Neural cell (in vitro differentiated cells): ENCODE data around the gene IL23A.

ENCODE experiments used
- CTCF ChIP-seq: fragments of 450-650 bp; IDR thresholded peaks from 2 replicates; pipeline ENCODE4 v1.5.1; 2014; ENCODE audit warnings: antibody characterized with exemption, mild to moderate bottlenecking, moderate library complexity; ENCODE audit not compliant: poor library complexity, severe bottlenecking
- EZH2 ChIP-seq: fragments of 200-600, 300-800 bp; shearing (Covaris generic), sonication (generic); IDR thresholded peaks from 2 replicates; pipeline ENCODE4 v1.6.1; 2014; ENCODE audit warnings: antibody characterized with exemption, low read length, borderline replicate concordance, mild to moderate bottlenecking; ENCODE audit not compliant: insufficient read depth, poor library complexity, severe bottlenecking
- POLR2AphosphoS5 ChIP-seq: IDR thresholded peaks from 2 replicates; pipeline ENCODE4 v1.6.1; 2012

- TF ChIP-seq CTCF, result no peak
- TF ChIP-seq EZH2, result no peak
- TF ChIP-seq POLR2AphosphoS5, result no peak
Observed at GRCh38 chr12:56375598-56376434, 37.1 kb downstream of the IL23A start.
